Keratinocyte (primary cell): ENCODE results near the gene GOT1. TPM values are rescaled to one million over a fixed set of nuclear protein-coding genes. Genes with fewer than 3 reads are reported as not detected.

Source experiments
- DNase-seq: peaks from one replicate; pipeline ENCODE4 v3.0.0-alpha.2; 2011; ENCODE audit warnings: low read depth, missing footprints, low spot score
- FAIRE-seq: peaks from 2 replicates; lab custom pipeline; 2011; peaks lifted over from hg19 to GRCh38; lab: Jason Lieb, UNC
- H2AFZ ChIP-seq: 2 replicates; pipeline ENCODE4 v1.6.0; 2012; ENCODE audit warnings: low read length, control low read depth, inconsistent platforms; ENCODE audit not compliant: control insufficient read depth
- H3K27ac ChIP-seq: 2 replicates; pipeline ENCODE4 v1.5.1; 2011; ENCODE audit warnings: low read length; ENCODE audit not compliant: control insufficient read depth, insufficient read depth
- H3K27me3 ChIP-seq: 3 replicates; pipeline ENCODE4 v1.6.0; 2011; ENCODE audit warnings: low read length; ENCODE audit not compliant: control insufficient read depth, insufficient read depth; ENCODE audit errors: extremely low read depth
- H3K36me3 ChIP-seq, 2 experiments: 2 replicates in 1 of 2; 3 replicates in 1 of 2; pipeline ENCODE4 v1.5.1; 2011; ENCODE audit warnings: low read length in 2 of 2, mild to moderate bottlenecking in 1 of 2; ENCODE audit not compliant: control insufficient read depth in 2 of 2, insufficient read depth in 2 of 2; ENCODE audit errors: extremely low read depth in 1 of 2
- H3K4me1 ChIP-seq: 3 replicates; pipeline ENCODE4 v1.5.1; 2011; ENCODE audit warnings: low read length; ENCODE audit not compliant: control insufficient read depth, insufficient read depth; ENCODE audit errors: extremely low read depth
- H3K4me2 ChIP-seq: 3 replicates; pipeline ENCODE4 v1.6.0; 2011; ENCODE audit warnings: low read depth, low read length; ENCODE audit not compliant: control insufficient read depth, insufficient read depth; ENCODE audit errors: extremely low read depth
- H3K4me3 ChIP-seq, 3 experiments: fragments of 200-600 bp in 1 of 3; sonication (generic) in 1 of 3; 2 replicates in 2 of 3; 3 replicates in 1 of 3; pipeline ENCODE4 v1.5.1; 2011 to 2016; ENCODE audit warnings: low read length in 3 of 3, mild to moderate bottlenecking in 3 of 3, control low read depth in 2 of 3, inconsistent platforms in 1 of 3, low read depth in 1 of 3, mixed read lengths in 1 of 3, mixed run types in 1 of 3, moderate library complexity in 1 of 3; ENCODE audit not compliant: control insufficient read depth in 2 of 3, insufficient read depth in 2 of 3; ENCODE audit errors: extremely low read depth in 1 of 3
- H3K79me2 ChIP-seq: 2 replicates; pipeline ENCODE4 v1.6.0; 2012; ENCODE audit warnings: low read length; ENCODE audit not compliant: control insufficient read depth, insufficient read depth
- H3K9ac ChIP-seq: 3 replicates; pipeline ENCODE4 v1.6.0; 2011; ENCODE audit warnings: low read length; ENCODE audit not compliant: control insufficient read depth, insufficient read depth; ENCODE audit errors: extremely low read depth
- H3K9me1 ChIP-seq: 3 replicates; pipeline ENCODE4 v1.6.0; 2011; ENCODE audit warnings: low read length; ENCODE audit not compliant: control insufficient read depth, insufficient read depth; ENCODE audit errors: extremely low read depth
- H3K9me3 ChIP-seq: 2 replicates; pipeline ENCODE4 v1.5.1; 2012; ENCODE audit warnings: low read depth, low read length; ENCODE audit not compliant: control insufficient read depth
- H4K20me1 ChIP-seq: 3 replicates; pipeline ENCODE4 v1.6.0; 2011; ENCODE audit warnings: low read length; ENCODE audit not compliant: control insufficient read depth, insufficient read depth; ENCODE audit errors: extremely low read depth
- EZH2 ChIP-seq: IDR thresholded peaks from one replicate; pipeline ENCODE4 v1.6.1; 2012; ENCODE audit warnings: inconsistent platforms, mild to moderate bottlenecking, low read length, moderate library complexity
- dilution Hi-C: fragments of 300-500 bp; cut with MboI; formaldehyde crosslinking; loops from one replicate; pipeline ENCODE4 v1.7.0; 2020; ENCODE audit warnings: low sequenced_read_pairs; ENCODE audit not compliant: extremely low pct_ligation_motif_present
- polyA plus RNA-seq, 5 experiments: library from polyadenylated mRNA; depleted of rRNA in 3 of 5; stranded (reverse) in 3 of 5; stranded (forward) in 1 of 5; unstranded in 1 of 5; fragments of >200 nt; gene quantifications; 1 replicate in 1 of 5; 2 replicates in 3 of 5; 3 replicates in 1 of 5; pipeline versions ENCODE4 v1.2.1 to v1.2.3, GENCODE V29; 2011 to 2012; ENCODE audit warnings: missing spikeins in 2 of 5, low read depth in 1 of 5, low replicate concordance in 1 of 5
- TF ChIP-seq, protein P1 (sequence below), 3 experiments: IDR thresholded peaks in 1 of 3; conservative IDR thresholded peaks in 1 of 3; optimal IDR thresholded peaks in 1 of 3; 2 replicates in 2 of 3; 3 replicates in 1 of 3; pipeline versions ENCODE3 to v1.5.1; 2011; ENCODE audit warnings: low read length in 3 of 3, mild to moderate bottlenecking in 3 of 3, moderate library complexity in 2 of 3, control low read depth in 1 of 3, inconsistent platforms in 1 of 3; ENCODE audit not compliant: insufficient read depth in 2 of 3; ENCODE audit errors: extremely low read depth in 1 of 3

Gene GOT1
- polyA plus RNA-seq, 1 donor (not counting 4 experiments of a cell fraction or from before 2014, with no cell fraction given) = 33.3 TPM

DNA sequence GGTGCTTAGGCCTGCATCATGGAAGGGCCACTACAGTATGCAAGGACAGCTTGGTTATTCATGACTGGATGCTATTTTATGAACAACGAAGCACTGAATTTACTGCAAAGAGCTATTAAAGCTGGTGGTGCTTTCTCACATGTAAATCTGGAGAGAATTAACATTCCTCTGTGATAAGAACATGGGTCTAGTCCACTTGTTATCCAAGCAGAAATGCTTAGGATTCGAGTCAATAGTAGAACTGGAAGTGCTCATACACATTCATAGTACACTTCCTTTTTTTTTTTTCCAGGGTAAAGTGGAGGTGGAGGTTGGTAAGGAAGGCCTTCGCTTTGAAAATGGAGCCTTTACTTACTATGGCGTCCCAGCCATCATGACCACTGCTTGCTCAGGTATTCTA, 66.3 kb downstream of the GOT1 start:
- no peak for TF ChIP-seq EZH2
- TF ChIP-seq, protein P1, sequence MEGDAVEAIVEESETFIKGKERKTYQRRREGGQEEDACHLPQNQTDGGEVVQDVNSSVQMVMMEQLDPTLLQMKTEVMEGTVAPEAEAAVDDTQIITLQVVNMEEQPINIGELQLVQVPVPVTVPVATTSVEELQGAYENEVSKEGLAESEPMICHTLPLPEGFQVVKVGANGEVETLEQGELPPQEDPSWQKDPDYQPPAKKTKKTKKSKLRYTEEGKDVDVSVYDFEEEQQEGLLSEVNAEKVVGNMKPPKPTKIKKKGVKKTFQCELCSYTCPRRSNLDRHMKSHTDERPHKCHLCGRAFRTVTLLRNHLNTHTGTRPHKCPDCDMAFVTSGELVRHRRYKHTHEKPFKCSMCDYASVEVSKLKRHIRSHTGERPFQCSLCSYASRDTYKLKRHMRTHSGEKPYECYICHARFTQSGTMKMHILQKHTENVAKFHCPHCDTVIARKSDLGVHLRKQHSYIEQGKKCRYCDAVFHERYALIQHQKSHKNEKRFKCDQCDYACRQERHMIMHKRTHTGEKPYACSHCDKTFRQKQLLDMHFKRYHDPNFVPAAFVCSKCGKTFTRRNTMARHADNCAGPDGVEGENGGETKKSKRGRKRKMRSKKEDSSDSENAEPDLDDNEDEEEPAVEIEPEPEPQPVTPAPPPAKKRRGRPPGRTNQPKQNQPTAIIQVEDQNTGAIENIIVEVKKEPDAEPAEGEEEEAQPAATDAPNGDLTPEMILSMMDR (optimal IDR thresholded peaks at IDR 0.05 in 1 of 3, IDR thresholded peaks at IDR 0.05 in 1 of 3, conservative IDR thresholded peaks at IDR 0.05 in 1 of 3; ENCODE audit: extremely low read depth in 1 of 3, insufficient read depth in 2 of 3, low read length in 3 of 3) = no peak
- Histone ChIP-seq H3K4me1 (no peaks in the 10 kb centered on the region), H3K4me3 (no peak overlapping the region), H3K27me3 (no peaks in the 10 kb centered on the region), H3K27ac (no peak overlapping the region), H3K79me2 (no peaks in the 10 kb centered on the region), H3K4me2 (no peak overlapping the region), H3K9me1 (no peaks in the 10 kb centered on the region), H2AFZ (no peak overlapping the region), H4K20me1 (no peaks in the 10 kb centered on the region), H3K36me3 (no peaks in the 10 kb centered on the region), H3K9ac (no peak overlapping the region), H3K9me3 (no peaks in the 10 kb centered on the region)
- no peak for FAIRE-seq
- DNase-seq = no peak
- dilution Hi-C loops = no loop called here

DNA sequence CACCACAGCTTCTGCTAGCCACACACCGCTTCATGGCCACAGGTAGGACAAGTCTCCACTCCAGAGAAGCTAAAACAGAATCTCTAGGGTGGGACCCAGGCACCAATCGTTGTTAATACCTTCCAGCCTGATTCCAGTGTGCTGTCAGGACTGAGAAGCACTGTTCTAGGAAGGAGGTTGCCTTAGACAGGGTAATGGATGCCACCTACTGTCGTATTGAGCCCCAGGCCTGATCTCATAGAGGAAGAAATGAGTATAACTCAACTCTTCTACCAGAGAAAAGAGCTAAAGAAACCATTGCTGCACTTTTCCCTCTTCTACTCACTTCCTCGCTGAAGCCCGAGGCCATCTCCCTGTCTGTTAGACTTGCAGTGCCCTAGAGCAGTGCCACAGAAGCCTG, 69.5 kb downstream of the GOT1 start:
- DNase-seq (no peak), FAIRE-seq (no peak)
- Histone ChIP-seq H3K36me3 (no peaks in the 10 kb centered on the region), H3K4me1 (no peaks in the 10 kb centered on the region), H3K27me3 (no peaks in the 10 kb centered on the region), H3K9ac (no peak overlapping the region), H4K20me1 (no peaks in the 10 kb centered on the region), H3K9me1 (no peaks in the 10 kb centered on the region), H3K27ac (no peak overlapping the region), H3K4me2 (no peak overlapping the region), H3K9me3 (no peaks in the 10 kb centered on the region), H3K4me3 (no peak overlapping the region), H3K79me2 (no peaks in the 10 kb centered on the region), H2AFZ (no peak overlapping the region)
- dilution Hi-C loops = no loop called here
- no peak for TF ChIP-seq EZH2
- TF ChIP-seq, protein P1 (optimal IDR thresholded peaks at IDR 0.05 in 1 of 3, IDR thresholded peaks at IDR 0.05 in 1 of 3, conservative IDR thresholded peaks at IDR 0.05 in 1 of 3; ENCODE audit: extremely low read depth in 1 of 3, insufficient read depth in 2 of 3, low read length in 3 of 3) = peak in 1 of 3 experiments; percentile 21
